Osteocyte (in vitro differentiated cells): ENCODE measurements around the gene TRIP12. TPM values are rescaled to one million over a fixed set of nuclear protein-coding genes. Genes with fewer than 3 reads are reported as not detected.

Experiments used
- DNase-seq: peaks from one replicate; pipeline ENCODE4 v3.0.0; 2021; ENCODE audit warnings: mixed read lengths; ENCODE audit not compliant: unreplicated experiment; ENCODE audit errors: extremely low spot score
- H3K27ac Mint-ChIP-seq: one replicate; pipeline ENCODE4 v1.8.0; 2021; ENCODE audit warnings: mild to moderate bottlenecking, mixed read lengths; ENCODE audit not compliant: unreplicated experiment
- H3K27me3 Mint-ChIP-seq: one replicate; pipeline ENCODE4 v1.8.0; 2021; ENCODE audit warnings: mixed read lengths; ENCODE audit not compliant: unreplicated experiment
- H3K36me3 Mint-ChIP-seq: one replicate; pipeline ENCODE4 v1.8.0; 2021; ENCODE audit warnings: mixed read lengths; ENCODE audit not compliant: unreplicated experiment
- H3K4me1 Mint-ChIP-seq: one replicate; pipeline ENCODE4 v1.8.0; 2021; ENCODE audit warnings: mixed read lengths; ENCODE audit not compliant: unreplicated experiment
- H3K4me3 Mint-ChIP-seq: one replicate; pipeline ENCODE4 v1.8.0; 2021; ENCODE audit warnings: mild to moderate bottlenecking, moderate library complexity, mixed read lengths; ENCODE audit not compliant: unreplicated experiment
- H3K9me3 Mint-ChIP-seq: one replicate; pipeline ENCODE4 v1.8.0; 2021; ENCODE audit warnings: mixed read lengths; ENCODE audit not compliant: unreplicated experiment
- total RNA-seq: library from RNA; stranded (reverse); gene quantifications from 2 replicates; pipeline ENCODE4 v1.2.1, GENCODE V29; 2021
- TF ChIP-seq, protein P1 (sequence below): fragments of 200-600 bp; sonication (generic); IDR thresholded peaks from 2 replicates; pipeline ENCODE4 v1.5.0; 2021; ENCODE audit warnings: antibody characterized with exemption, mild to moderate bottlenecking, moderate library complexity

TRIP12 gene
- total RNA-seq, 1 donor from 2014 or later, result 272 TPM

DNA sequence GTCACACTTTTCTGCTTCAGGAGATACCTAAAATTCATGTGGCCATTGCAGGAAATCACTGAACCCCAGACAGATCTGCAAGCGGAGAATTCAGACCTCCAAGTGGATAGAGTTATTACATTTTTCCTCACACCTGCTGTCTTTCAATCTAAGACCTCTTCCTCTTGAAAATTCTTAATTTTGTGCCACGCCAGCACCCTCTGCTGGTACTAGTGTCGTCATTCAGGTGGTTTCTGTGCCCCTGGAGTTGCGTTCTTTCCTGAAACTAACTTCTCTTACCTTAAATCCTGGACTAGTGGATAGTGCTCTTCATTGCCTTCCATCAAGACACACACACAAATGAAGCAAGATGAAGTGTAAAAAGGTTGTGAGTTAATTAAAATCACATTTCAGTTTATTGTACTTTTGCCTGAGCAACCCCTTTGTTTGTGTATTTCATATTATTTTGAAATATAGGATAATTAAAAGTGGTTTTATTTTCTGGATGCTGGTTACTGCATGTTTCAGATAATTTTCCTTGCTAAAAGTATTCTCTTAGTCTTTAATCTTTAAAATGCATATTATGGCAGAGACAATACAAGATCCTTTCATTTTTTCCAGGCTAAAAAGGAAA lies 205.8 kb downstream of the TRIP12 start:
- no peak overlapping the region for H3K4me3 Mint-ChIP-seq
- no peaks in the 10 kb centered on the region for H3K36me3 Mint-ChIP-seq
- no peaks in the 10 kb centered on the region for H3K9me3 Mint-ChIP-seq
- peaks cover 6% of the 10 kb centered on the region for H3K4me1 Mint-ChIP-seq
- peaks cover 70% of the 10 kb centered on the region for H3K27me3 Mint-ChIP-seq
- no peak for DNase-seq
- TF ChIP-seq, protein P1, sequence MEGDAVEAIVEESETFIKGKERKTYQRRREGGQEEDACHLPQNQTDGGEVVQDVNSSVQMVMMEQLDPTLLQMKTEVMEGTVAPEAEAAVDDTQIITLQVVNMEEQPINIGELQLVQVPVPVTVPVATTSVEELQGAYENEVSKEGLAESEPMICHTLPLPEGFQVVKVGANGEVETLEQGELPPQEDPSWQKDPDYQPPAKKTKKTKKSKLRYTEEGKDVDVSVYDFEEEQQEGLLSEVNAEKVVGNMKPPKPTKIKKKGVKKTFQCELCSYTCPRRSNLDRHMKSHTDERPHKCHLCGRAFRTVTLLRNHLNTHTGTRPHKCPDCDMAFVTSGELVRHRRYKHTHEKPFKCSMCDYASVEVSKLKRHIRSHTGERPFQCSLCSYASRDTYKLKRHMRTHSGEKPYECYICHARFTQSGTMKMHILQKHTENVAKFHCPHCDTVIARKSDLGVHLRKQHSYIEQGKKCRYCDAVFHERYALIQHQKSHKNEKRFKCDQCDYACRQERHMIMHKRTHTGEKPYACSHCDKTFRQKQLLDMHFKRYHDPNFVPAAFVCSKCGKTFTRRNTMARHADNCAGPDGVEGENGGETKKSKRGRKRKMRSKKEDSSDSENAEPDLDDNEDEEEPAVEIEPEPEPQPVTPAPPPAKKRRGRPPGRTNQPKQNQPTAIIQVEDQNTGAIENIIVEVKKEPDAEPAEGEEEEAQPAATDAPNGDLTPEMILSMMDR, result peak; percentile 44
- H3K27ac Mint-ChIP-seq, result no peak overlapping the region

DNA sequence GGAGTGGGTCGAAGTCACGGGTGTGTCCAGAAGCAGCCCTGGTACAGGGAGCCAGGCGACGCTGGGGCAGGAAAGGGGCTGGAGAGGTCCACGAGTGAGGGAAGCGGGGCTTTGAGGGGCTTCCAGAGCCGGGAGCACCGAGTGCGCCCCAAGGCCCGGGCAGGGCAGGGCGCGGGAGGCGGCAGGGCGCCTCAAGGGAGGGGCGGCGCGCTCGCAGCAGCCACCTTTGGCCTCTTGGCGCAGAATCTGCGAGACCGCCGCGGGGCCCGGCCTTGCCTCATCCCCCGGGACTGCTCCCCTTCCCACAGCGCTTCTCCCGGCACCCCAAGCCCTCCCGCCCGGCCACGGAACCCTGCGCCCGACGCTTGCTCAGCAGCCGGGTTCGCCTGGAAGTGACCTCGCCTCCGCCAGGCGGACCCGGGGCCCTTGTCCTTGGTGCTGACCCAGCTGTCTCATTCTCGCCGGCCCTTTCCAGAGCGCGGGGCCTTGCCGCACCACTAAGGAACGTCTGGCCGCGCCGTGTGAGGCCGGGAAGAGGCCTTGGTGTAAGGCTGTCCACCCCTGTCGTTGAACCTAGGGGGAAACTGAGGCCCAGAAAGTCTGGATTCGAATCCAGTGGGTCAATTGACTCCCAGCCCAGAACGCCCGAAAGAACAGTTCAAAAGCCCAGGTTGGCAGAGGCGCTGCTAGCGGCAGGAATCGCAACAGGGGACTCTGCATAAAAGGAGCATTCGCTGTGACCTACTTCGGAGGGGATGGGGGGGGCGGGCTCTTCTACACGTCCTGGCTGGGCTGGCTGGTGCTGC lies 206.9 kb downstream of the TRIP12 start:
- Mint-ChIP-seq H3K27ac (no peak overlapping the region), H3K4me1 (peaks cover 6% of the 10 kb centered on the region), H3K4me3 (peak overlapping the region; percentile 61), H3K27me3 (peaks cover 80% of the 10 kb centered on the region), H3K36me3 (no peaks in the 10 kb centered on the region), H3K9me3 (no peaks in the 10 kb centered on the region)
- DNase-seq, result peak; percentile 88
- TF ChIP-seq, protein P1, result no peak

DNA sequence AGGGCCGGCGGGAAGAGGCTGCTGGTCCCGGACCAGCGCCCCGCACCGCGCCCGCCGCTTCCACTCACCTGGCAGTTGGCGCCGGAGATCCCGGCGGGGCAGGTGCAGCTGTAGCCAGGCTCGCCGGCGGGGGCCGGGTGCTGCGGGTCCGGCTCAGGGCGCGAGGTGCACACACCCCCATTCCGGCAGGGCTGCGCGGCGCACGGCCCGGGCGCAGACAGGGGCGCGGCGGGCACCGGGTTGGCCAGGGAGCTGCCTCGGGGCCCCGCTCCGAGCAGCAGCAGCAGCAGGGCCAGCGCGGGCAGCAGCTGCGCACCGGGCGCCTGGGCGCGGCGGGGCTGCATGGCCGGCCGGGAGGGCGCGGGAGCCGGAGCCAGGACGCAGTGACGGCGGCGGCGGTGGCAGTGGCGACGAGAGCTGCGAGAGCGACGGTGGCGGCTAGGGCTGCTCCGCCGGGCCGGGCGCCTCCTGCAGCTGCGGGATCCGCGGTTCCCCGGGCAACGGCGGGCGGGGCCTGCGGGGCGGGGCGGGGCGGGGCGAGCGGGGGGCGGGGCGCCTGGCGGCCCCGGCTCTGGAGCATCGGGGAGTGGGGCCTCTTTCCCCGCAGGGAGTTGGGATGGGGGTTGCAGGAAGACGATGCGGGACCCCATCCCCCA lies 207.6 kb downstream of the TRIP12 start, which contains the start of gene DNER:
Gene DNER (minus strand): TSS at position 476 of the 656 bp plus-strand sequence. CDS start 132 bp downstream, at position 344.
- Mint-ChIP-seq H3K4me3 (peak within 1 kb of the TSS; percentile 61), H3K36me3 (no peaks in the 10 kb centered on the region), H3K4me1 (peaks cover 6% of the 10 kb centered on the region), H3K27me3 (peaks cover 80% of the 10 kb centered on the region), H3K9me3 (no peaks in the 10 kb centered on the region), H3K27ac (no peak within 1 kb of the TSS)
- DNase-seq, result no peak
- TF ChIP-seq, protein P1, result no peak

Other genes starting within 250 kb of the TRIP12 start
- 0.13 and 0.19 TPM in 2 replicates for gene DNER, start 207.5 kb downstream of the TRIP12 start, total RNA-seq
- 3.7 and 4.8 TPM in 2 replicates for gene FBXO36, start 494 bp upstream of the TRIP12 start, total RNA-seq
- 18.9 and 21.6 TPM in 2 replicates for gene SLC16A14, start 146.9 kb upstream of the TRIP12 start, total RNA-seq